CD4-positive, alpha-beta T cell treated with Interleukin-15 for 1 hour (primary cell): ENCODE measurements around the gene DYRK2.

Experiments used
- DNase-seq: peaks from one replicate; pipeline ENCODE4 v3.0.0-alpha.2; 2020

DYRK2 gene

DNA sequence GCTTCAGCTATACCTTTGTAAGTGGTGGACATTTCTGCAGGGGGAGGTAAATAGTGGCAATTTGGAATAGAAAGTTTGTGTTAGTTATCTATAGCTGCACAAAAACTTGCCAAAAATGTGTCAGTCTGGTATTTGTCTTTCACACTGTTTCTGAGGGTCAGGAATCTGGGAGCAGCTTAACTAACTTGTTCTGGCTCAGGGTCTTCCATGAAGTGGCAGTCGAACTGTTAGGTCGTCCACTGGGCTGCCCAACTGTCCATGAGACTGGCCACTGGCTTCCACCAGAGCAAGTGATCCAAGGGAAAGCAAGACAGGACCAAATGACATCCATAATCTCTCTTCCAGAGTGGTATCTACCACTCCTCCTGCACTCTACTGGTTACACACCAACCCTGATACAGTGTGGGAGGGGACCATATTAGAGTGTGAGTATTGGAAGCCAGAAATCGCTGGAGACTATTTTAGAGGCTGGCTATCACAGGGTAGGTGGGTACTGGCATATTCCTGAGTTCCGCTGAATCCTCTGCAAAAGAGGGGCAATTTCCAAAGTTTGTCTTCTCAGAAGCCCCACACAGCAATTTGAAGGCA lies 60.9 kb downstream of the DYRK2 start:
- DNase-seq: no peak

DNA sequence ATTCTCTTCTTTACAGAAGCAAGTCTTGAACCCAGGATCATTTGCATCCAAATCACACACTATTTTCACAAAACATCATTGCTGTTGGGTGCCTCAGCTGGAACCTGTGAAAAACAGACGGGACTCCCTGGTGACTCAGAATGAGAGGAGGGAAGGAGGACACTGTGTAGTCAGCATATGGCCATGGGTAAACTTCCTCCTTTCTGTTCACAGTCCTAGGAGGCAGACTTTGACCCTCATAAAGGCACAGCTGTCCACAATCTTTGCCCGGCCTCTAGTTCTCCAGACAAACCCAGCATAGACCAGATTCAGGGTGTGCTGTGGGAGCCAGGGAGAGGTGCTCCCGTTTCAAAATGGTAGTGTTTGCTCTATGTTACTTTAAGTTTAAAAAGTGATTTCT lies 62.0 kb downstream of the DYRK2 start:
- DNase-seq: peak; percentile 20

DNA sequence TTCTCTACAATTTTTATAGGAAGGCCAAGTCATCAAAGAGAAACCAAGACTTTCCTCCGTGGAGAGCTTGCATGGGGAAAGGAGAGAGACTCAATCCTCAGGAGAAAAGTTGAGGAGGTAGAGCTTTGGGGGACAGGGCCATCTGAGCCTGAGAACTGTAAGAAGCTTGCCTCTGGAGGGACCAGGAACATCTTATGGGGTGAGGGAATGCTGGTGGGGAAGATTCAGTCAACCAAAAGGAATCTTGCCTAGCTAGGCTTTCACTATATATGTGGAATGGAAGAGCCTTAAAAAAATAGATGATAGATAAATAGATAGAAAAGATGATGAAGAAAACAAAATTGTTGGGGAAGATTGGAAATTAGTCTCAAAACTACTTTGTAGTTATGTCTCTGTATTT lies 63.5 kb downstream of the DYRK2 start:
- no peak for DNase-seq

DNA sequence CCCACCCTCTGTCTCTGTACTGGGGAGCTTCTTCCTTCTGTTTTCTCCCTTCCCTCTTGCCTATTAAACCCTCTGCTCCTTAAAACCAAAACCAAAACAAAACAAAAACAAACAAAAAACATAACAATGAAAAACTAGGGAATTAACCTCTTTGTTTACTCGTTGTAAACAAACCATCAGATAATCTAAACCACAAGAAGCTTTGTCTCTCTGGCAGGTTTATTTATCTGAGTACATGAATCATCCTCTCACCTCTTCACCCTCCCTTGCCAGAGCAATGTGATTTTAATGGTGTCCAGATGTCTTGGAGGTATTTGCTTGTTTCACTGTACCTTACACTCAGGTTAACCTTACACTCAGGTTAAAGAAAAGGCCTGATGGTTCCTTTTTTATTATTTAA lies 66.1 kb downstream of the DYRK2 start:
- DNase-seq: no peak
